ENCODE measurements around the gene MPST.

The MPST gene

GRCh38 chr22:37023743-37024338 is 4.3 kb downstream of the MPST start:
- DNase-seq: no peak

GRCh38 chr22:37024339-37025157 is 5.0 kb downstream of the MPST start:
- DNase-seq: no peak

GRCh38 chr22:37025500-37026070 is 6.0 kb downstream of the MPST start:
- DNase-seq: no peak

GRCh38 chr22:37026325-37026724 is 6.8 kb downstream of the MPST start:
- no peak for DNase-seq

- DNase-seq: no peak
Observed at GRCh38 chr22:37027556-37027955, 8.0 kb downstream of the MPST start.

GRCh38 chr22:37028692-37029674 is 9.4 kb downstream of the MPST start:
- DNase-seq: no peak

- DNase-seq: no peak
Observed at GRCh38 chr22:37030560-37031281, 11.2 kb downstream of the MPST start.

- no peak for DNase-seq
Observed at GRCh38 chr22:37032134-37032534, 12.6 kb downstream of the MPST start.

- no peak for DNase-seq
Observed at GRCh38 chr22:37032535-37033460, 13.3 kb downstream of the MPST start.

- DNase-seq: no peak
Observed at GRCh38 chr22:37033605-37034430, 14.3 kb downstream of the MPST start.

GRCh38 chr22:37036655-37037377 is 17.3 kb downstream of the MPST start:
- no peak for DNase-seq

GRCh38 chr22:37037669-37038068 is 18.1 kb downstream of the MPST start:
- no peak for DNase-seq

- DNase-seq: no peak
Observed at GRCh38 chr22:37039466-37039865, 19.9 kb downstream of the MPST start.

- DNase-seq: no peak
Observed at GRCh38 chr22:37043209-37043827, 23.8 kb downstream of the MPST start.

GRCh38 chr22:37043828-37044538 is 24.4 kb downstream of the MPST start:
- DNase-seq: no peak

GRCh38 chr22:37044634-37045625 is 25.4 kb downstream of the MPST start:
- no peak for DNase-seq

GRCh38 chr22:37045958-37046357 is 26.4 kb downstream of the MPST start:
- no peak for DNase-seq

All from bone marrow (tissue), 2 donors.